Activated CD8-positive, alpha-beta T cell treated with anti-CD3 and anti-CD28 coated beads for 36 hours (primary cell): ENCODE results near the gene PTPN7. TPM values are rescaled to one million over a fixed set of nuclear protein-coding genes. Genes with fewer than 3 reads are reported as not detected.
A peak's percentile ranks its signal among the peaks of the same experiment; 100 is the strongest.

Experiments
- ATAC-seq: fragments of 200-7000 bp; cut with Tn5 transposase; one replicate; pipeline ENCODE4 v1.10.0; 2021; ENCODE audit warnings: mild to moderate bottlenecking, moderate library complexity
- CTCF ChIA-PET: fragments of 350-600 bp; sonication (Branson Sonifier 250); formaldehyde crosslinking; loops from one replicate; lab custom pipeline; 2021; ENCODE audit warnings: antibody characterized with exemption; lab: Charles Lee
- POLR2A ChIA-PET: fragments of 350-600 bp; sonication (Branson Sonifier 250); formaldehyde crosslinking; loops from one replicate; lab custom pipeline; 2021; ENCODE audit warnings: antibody characterized with exemption; lab: Charles Lee
- DNase-seq: peaks from one replicate; pipeline ENCODE4 v3.0.0-alpha.2; 2020
- H3K27ac Mint-ChIP-seq: one replicate; pipeline ENCODE4 v1.8.0; 2021; ENCODE audit warnings: mild to moderate bottlenecking, mixed read lengths
- H3K27me3 Mint-ChIP-seq: one replicate; pipeline ENCODE4 v1.8.0; 2021; ENCODE audit warnings: mixed read lengths
- H3K36me3 Mint-ChIP-seq: one replicate; pipeline ENCODE4 v1.8.0; 2021; ENCODE audit warnings: low read depth, mixed read lengths
- H3K4me1 Mint-ChIP-seq: one replicate; pipeline ENCODE4 v1.8.0; 2021; ENCODE audit warnings: low read depth, mixed read lengths
- H3K4me3 Mint-ChIP-seq: one replicate; pipeline ENCODE4 v1.8.0; 2021; ENCODE audit warnings: mild to moderate bottlenecking, moderate library complexity, mixed read lengths
- H3K9me3 Mint-ChIP-seq: one replicate; pipeline ENCODE4 v1.8.0; 2021; ENCODE audit warnings: mixed read lengths
- intact Hi-C: fragments of 100-400 bp; cut with micrococcal nuclease; formaldehyde crosslinking; loops from one replicate; pipeline ENCODE4 v1.10.0; 2022
- total RNA-seq, 2 experiments: library from RNA; stranded (reverse); gene quantifications; one replicate each; pipeline ENCODE4 v1.2.3, GENCODE V29; 2021
- TF ChIP-seq, protein P1 (sequence below): fragments of 200-600 bp; IDR thresholded peaks from one replicate; pipeline ENCODE4 v1.8.0; 2022; ENCODE audit warnings: antibody characterized with exemption, mild to moderate bottlenecking

PTPN7 gene
- total RNA-seq, 2 experiments from 2014 or later: 195 to 200 TPM

DNA sequence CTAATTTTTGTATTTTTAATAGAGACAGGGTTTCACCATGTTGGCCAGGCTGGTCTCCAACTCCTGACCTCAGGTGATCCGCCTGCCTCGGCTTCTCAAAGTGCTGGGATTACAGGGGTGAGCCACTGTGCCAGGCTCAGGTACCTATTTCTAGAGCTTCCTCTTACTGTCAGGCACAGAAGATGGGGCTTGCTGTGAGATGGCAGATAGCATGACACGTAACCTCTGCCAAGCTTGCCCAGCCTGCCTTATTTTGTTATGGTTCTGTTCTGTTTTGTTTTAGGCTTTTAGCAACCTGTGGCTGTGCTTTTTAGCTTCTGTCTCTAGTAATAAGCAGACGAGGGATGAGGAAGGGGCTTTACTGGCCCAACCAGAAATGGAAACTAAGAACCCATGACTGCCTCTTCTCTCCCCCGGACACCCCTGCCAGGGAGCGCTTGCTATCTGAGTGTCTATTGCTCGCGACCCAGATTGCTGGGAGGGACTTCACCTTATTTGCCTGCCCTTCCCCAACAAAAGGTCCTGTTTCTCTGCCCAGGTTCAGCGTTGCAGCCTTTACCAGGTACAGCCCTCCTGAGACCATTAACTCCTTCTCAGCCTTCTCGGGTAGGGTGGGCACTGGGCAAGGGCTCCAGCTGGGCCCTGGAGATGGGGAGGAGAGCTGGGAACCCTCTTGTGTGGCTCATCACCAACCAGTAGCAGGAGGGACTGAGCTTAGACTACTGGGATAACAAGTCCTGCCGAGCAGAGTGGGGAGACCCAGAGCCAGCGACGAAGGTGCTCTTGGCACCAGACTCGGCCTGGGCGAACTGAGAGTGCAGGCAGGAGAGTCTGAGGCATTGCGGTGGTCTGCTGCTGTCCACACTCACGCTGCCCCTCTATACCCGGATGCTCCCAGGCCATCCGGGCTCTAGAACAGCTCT lies 19.7 kb upstream of the PTPN7 start:
- ChIA-PET POLR2A (interaction anchor here (0.8 to 1.0 kb wide), 2 partner anchors 20 to 36 kb away, joined by 4 to 6 read pairs; partner anchors contain the start of gene ARL8A), CTCF (interaction anchor here (1.1 to 9.8 kb wide), 5 partner anchors 9 to 25 kb away, joined by 3 to 58 read pairs (median 7); partner anchors contain the start of genes LGR6 and PTPN7)
- H3K4me1 Mint-ChIP-seq: peaks cover 14% of the 10 kb centered on the region
- H3K27ac Mint-ChIP-seq: no peak overlapping the region
- no peak for ATAC-seq
- no peaks in the 10 kb centered on the region for H3K9me3 Mint-ChIP-seq
- H3K4me3 Mint-ChIP-seq: no peak overlapping the region
- H3K36me3 Mint-ChIP-seq: no peaks in the 10 kb centered on the region
- TF ChIP-seq, protein P1, sequence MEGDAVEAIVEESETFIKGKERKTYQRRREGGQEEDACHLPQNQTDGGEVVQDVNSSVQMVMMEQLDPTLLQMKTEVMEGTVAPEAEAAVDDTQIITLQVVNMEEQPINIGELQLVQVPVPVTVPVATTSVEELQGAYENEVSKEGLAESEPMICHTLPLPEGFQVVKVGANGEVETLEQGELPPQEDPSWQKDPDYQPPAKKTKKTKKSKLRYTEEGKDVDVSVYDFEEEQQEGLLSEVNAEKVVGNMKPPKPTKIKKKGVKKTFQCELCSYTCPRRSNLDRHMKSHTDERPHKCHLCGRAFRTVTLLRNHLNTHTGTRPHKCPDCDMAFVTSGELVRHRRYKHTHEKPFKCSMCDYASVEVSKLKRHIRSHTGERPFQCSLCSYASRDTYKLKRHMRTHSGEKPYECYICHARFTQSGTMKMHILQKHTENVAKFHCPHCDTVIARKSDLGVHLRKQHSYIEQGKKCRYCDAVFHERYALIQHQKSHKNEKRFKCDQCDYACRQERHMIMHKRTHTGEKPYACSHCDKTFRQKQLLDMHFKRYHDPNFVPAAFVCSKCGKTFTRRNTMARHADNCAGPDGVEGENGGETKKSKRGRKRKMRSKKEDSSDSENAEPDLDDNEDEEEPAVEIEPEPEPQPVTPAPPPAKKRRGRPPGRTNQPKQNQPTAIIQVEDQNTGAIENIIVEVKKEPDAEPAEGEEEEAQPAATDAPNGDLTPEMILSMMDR: no peak
- intact Hi-C loops: no loop called here
- DNase-seq: no peak
- no peaks in the 10 kb centered on the region for H3K27me3 Mint-ChIP-seq

DNA sequence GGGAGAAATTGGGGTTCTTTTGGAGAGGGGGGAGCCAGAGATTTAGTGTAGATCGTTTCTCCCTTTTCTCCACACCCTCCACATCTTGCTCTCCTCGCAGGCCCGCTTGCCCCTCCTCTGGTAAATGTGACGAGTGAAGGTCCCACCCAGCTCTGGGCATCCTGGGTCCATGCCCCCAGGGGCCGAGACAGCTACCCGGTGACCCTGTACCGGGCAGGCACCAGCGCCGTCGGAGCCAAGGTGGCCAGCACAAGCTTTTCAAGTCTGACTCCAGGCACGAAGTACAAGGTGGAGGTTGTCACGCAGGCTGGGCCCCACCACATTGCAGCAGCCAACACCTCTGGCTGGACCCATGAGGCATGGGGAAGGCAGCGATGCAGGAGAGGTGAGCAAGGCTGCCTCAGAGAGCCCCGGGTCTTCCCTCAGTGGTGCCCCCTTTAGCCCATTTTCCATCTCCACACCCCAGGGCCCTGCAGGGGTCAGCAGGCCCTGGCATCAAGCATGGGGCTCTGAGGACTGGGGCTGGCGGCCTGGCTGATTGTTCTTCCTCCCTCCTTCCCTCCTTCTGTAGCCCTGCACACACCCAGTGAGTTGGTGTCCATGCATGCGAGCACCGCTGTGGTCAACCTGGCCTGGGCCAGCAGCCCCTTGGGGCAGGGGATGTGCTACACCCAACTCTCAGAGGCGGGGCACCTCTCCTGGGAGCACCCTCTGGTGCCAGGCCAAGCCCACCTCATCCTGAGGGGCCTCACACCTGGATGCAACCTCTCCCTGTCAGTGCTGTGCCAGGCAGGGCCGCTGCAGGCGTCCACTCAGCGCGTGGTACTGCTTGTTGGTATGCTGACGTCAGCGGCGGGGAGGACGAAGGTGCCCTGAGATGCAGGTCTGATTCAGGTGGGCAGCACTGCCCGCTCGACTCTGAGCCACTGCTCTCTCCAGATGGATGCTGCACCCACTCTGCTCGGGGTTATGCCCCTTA lies 16.8 kb upstream of the PTPN7 start:
- Mint-ChIP-seq H3K4me3 (no peak overlapping the region), H3K27me3 (no peaks in the 10 kb centered on the region), H3K27ac (no peak overlapping the region), H3K36me3 (no peaks in the 10 kb centered on the region), H3K9me3 (no peaks in the 10 kb centered on the region), H3K4me1 (no peaks in the 10 kb centered on the region)
- ChIA-PET CTCF (interaction anchor here (0.8 to 9.8 kb wide), 3 partner anchors 12 to 22 kb away, joined by 4 to 58 read pairs (median 26); partner anchors contain the start of gene LGR6), POLR2A (interaction anchor here (0.8 to 3.8 kb wide), 3 partner anchors 17 to 45 kb away, joined by 3 to 16 read pairs (median 5); partner anchors contain the start of gene PTPN7)
- DNase-seq (no peak), ATAC-seq (no peak)
- TF ChIP-seq, protein P1: no peak
- intact Hi-C loops: no loop called here

GRCh38 chr1:202173993-202174392 lies 13.6 kb upstream of the PTPN7 start:
- no peak overlapping the region for H3K4me3 Mint-ChIP-seq
- no peaks in the 10 kb centered on the region for H3K27me3 Mint-ChIP-seq
- H3K27ac Mint-ChIP-seq: no peak overlapping the region
- peaks cover 3% of the 10 kb centered on the region for H3K4me1 Mint-ChIP-seq
- ATAC-seq: no peak
- CTCF ChIA-PET: interaction anchor here (1.0 to 4.7 kb wide), 7 partner anchors 9 to 19 kb away, joined by 3 to 26 read pairs (median 8); partner anchors contain the start of gene PTPN7
- POLR2A ChIA-PET: interaction anchor here (0.7 to 3.8 kb wide), 5 partner anchors 14 to 27 kb away, joined by 3 to 16 read pairs (median 3); partner anchors contain the start of gene PTPN7
- H3K36me3 Mint-ChIP-seq: no peaks in the 10 kb centered on the region
- TF ChIP-seq, protein P1: no peak
- no peaks in the 10 kb centered on the region for H3K9me3 Mint-ChIP-seq
- intact Hi-C loops: no loop called here
- no peak for DNase-seq

- no peak overlapping the region for H3K4me3 Mint-ChIP-seq
- no peak overlapping the region for H3K27ac Mint-ChIP-seq
- POLR2A ChIA-PET: interaction anchor here (1.3 kb wide), 1 partner anchor 10 kb away, joined by 5 read pairs; no protein-coding TSS in a partner anchor
- H3K9me3 Mint-ChIP-seq: no peaks in the 10 kb centered on the region
- H3K36me3 Mint-ChIP-seq: no peaks in the 10 kb centered on the region
- ATAC-seq (peak; percentile 71), DNase-seq (peak; percentile 36)
- H3K4me1 Mint-ChIP-seq: peaks cover 6% of the 10 kb centered on the region
- intact Hi-C loops: no loop called here
- TF ChIP-seq, protein P1: no peak
- H3K27me3 Mint-ChIP-seq: no peaks in the 10 kb centered on the region
- CTCF ChIA-PET: no interaction called here
These were observed 11.6 kb upstream of the PTPN7 start for GRCh38 chr1:202172015-202172355.
